K562 treated with DMSO at 1 percent for 48 hours (cell line): ENCODE data around the gene CORT. TPM values are rescaled to one million over a fixed set of nuclear protein-coding genes. Genes with fewer than 3 reads are reported as not detected.

Source experiments
- total RNA-seq: library from RNA; unstranded; fragments of 300-600 nt; gene quantifications from 2 replicates; pipeline ENCODE4 v1.2.3, GENCODE V29; 2022; ENCODE audit warnings: low replicate concordance; ENCODE audit errors: extremely low read depth

The CORT gene
- not detected in 2 replicates for total RNA-seq

GRCh38 chr1:10449751-10450150 is at the start of gene CORT:
Gene CORT, plus strand, starts transcription at chr1:10450031. Its CDS starts 193 bp downstream, at chr1:10450224.

GRCh38 chr1:10430216-10431069 is 19.4 kb upstream of the CORT start, which contains the start of gene CENPS:
Gene CENPS, plus strand, starts transcription at chr1:10430433. Its CDS starts 85 bp downstream, at chr1:10430518.

GRCh38 chr1:10472220-10473144 is 22.7 kb downstream of the CORT start, which contains the start of gene DFFA:
Gene DFFA, minus strand, starts transcription at chr1:10472529. Its CDS starts 71 bp downstream, at chr1:10472458.

GRCh38 chr1:10474613-10475507 is 25.0 kb downstream of the CORT start, which contains the start of gene PEX14:
Gene PEX14, plus strand, starts transcription at chr1:10474950. Its CDS starts 17 bp downstream, at chr1:10474967.

Other genes with a start within 250 kb of the CORT start
- not detected in 2 replicates for gene KIF1B, start 239.5 kb upstream of the CORT start, total RNA-seq
- 1,030 TPM in 1 of 2 replicates, not detected in the other for gene PGD, start 51.0 kb upstream of the CORT start, total RNA-seq
- gene CENPS, start 19.6 kb upstream of the CORT start, total RNA-seq = not detected in 2 replicates
- not detected in 2 replicates for gene DFFA, start 22.5 kb downstream of the CORT start, total RNA-seq
- not detected in 2 replicates for gene PEX14, start 24.9 kb downstream of the CORT start, total RNA-seq